ENCODE data around the gene PRMT3. TPM values are rescaled to one million over a fixed set of nuclear protein-coding genes. Genes with fewer than 3 reads are reported as not detected.

Gene PRMT3
- total and polyA plus RNA-seq, 2 donors (not counting 3 experiments of a cell fraction or from before 2014, with no cell fraction given) = 6.2 to 13.3 TPM

DNA sequence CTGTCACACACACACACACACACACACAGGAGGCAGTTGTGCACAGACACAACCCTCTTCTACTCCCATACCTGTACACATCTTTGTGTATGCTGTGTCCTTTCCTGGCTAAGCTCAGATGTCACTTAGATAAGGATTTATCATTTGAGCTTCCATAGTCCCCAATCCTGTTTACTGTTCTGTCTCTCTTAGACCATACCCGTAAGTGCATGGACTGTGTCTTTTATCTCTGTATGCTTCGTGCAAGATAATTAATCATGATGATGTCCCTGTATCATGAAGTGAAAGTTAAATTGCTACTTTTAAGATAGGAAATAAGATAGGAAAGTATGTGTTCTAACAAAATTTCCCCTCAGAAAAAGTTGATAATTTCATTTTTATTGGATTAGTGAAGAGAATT, 30.3 kb downstream of the PRMT3 start:
- Histone ChIP-seq H3K79me2 (ENCODE audit: control insufficient read depth, insufficient read depth, low read length) (no peaks in the 10 kb centered on the region), H3K9me3 (replicated peaks; ENCODE audit: control insufficient read depth, insufficient read depth, low read length) (no peaks in the 10 kb centered on the region), H3K4me2 (ENCODE audit: insufficient read depth, low read length) (no peak overlapping the region), H3K4me3 (replicated peaks in 1 of 3; ENCODE audit: insufficient read depth in 1 of 3, low read depth in 1 of 3, low read length in 3 of 3) (no peak overlapping the region), H3K36me3 (ENCODE audit: control insufficient read depth in 2 of 2, extremely low read depth in 1 of 2, insufficient read depth in 2 of 2, low read length in 2 of 2) (no peaks in the 10 kb centered on the region), H3K9ac (replicated peaks; ENCODE audit: extremely low read depth, insufficient read depth, low read length) (no peak overlapping the region), H4K20me1 (replicated peaks; ENCODE audit: control insufficient read depth, extremely low read depth, insufficient read depth, low read length) (no peaks in the 10 kb centered on the region), H2AFZ (ENCODE audit: low read depth, low read length) (no peak overlapping the region), H3K4me1 (ENCODE audit: control insufficient read depth, extremely low read depth, insufficient read depth, low read length) (no peaks in the 10 kb centered on the region), H3K27ac (ENCODE audit: insufficient read depth, low read depth, low read length) (no peak overlapping the region), H3K9me1 (replicated peaks; ENCODE audit: control insufficient read depth, extremely low read depth, insufficient read depth, low read length) (peaks cover 3% of the 10 kb centered on the region), H3K27me3 (ENCODE audit: control insufficient read depth in 2 of 2, insufficient read depth in 2 of 2, low read length in 2 of 2) (no peaks in the 10 kb centered on the region)
- ChIA-PET POLR2A (no interaction called here), CTCF (interaction anchor here (1.1 kb wide), 1 partner anchor 192 kb away, joined by 6 read pairs; no protein-coding TSS in a partner anchor)
- DNase-seq (ENCODE audit: low read depth, low spot score) (no peak), FAIRE-seq (no peak)
- dilution Hi-C loops (cut with MboI; ENCODE audit: extremely low pct_ligation_motif_present, low sequenced_read_pairs) (no loop called here), intact Hi-C loops (cut with micrococcal nuclease) (no loop called here)
- no TSS peak for BruUV-seq (replicated peaks)
- no peak for TF ChIP-seq GATA2 (IDR thresholded peaks at IDR 0.05; ENCODE audit: insufficient read depth, insufficient read length, low read depth, low read length)
- TF ChIP-seq JUN (IDR thresholded peaks at IDR 0.05; ENCODE audit: borderline replicate concordance, insufficient read depth, insufficient read length, low read depth) = no peak
- no peak for TF ChIP-seq FOS (IDR thresholded peaks at IDR 0.05; ENCODE audit: borderline replicate concordance, insufficient read depth, low read length)
- no peak for TF ChIP-seq EZH2 (IDR thresholded peaks at IDR 0.05; ENCODE audit: borderline replicate concordance, low read depth, low read length, severe bottlenecking)
- TF ChIP-seq MYC (IDR thresholded peaks at IDR 0.05; ENCODE audit: low read depth, low read length) = no peak
- TF ChIP-seq, protein P1, sequence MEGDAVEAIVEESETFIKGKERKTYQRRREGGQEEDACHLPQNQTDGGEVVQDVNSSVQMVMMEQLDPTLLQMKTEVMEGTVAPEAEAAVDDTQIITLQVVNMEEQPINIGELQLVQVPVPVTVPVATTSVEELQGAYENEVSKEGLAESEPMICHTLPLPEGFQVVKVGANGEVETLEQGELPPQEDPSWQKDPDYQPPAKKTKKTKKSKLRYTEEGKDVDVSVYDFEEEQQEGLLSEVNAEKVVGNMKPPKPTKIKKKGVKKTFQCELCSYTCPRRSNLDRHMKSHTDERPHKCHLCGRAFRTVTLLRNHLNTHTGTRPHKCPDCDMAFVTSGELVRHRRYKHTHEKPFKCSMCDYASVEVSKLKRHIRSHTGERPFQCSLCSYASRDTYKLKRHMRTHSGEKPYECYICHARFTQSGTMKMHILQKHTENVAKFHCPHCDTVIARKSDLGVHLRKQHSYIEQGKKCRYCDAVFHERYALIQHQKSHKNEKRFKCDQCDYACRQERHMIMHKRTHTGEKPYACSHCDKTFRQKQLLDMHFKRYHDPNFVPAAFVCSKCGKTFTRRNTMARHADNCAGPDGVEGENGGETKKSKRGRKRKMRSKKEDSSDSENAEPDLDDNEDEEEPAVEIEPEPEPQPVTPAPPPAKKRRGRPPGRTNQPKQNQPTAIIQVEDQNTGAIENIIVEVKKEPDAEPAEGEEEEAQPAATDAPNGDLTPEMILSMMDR (IDR thresholded peaks at IDR 0.05; ENCODE audit: extremely low read depth in 1 of 2, insufficient read depth in 1 of 2, low read depth in 1 of 2, low read length in 2 of 2) = no peak
- TF ChIP-seq POLR2A (IDR thresholded peaks at IDR 0.05; ENCODE audit: low read depth, low read length) = no peak
- TF ChIP-seq POLR2AphosphoS5 (IDR thresholded peaks at IDR 0.05; ENCODE audit: insufficient read depth, low read depth, low read length) = no peak
- TF ChIP-seq MAX (IDR thresholded peaks at IDR 0.05; ENCODE audit: insufficient read depth, insufficient read length) = no peak
